ENCODE results near the gene SLC12A4. TPM values are rescaled to one million over a fixed set of nuclear protein-coding genes. Genes with fewer than 3 reads are reported as not detected.
A peak's percentile ranks its signal among the peaks of the same experiment; 100 is the strongest.

SLC12A4 gene
- total RNA-seq, 2 donors from 2014 or later, result 32.6 to 89.1 TPM

DNA sequence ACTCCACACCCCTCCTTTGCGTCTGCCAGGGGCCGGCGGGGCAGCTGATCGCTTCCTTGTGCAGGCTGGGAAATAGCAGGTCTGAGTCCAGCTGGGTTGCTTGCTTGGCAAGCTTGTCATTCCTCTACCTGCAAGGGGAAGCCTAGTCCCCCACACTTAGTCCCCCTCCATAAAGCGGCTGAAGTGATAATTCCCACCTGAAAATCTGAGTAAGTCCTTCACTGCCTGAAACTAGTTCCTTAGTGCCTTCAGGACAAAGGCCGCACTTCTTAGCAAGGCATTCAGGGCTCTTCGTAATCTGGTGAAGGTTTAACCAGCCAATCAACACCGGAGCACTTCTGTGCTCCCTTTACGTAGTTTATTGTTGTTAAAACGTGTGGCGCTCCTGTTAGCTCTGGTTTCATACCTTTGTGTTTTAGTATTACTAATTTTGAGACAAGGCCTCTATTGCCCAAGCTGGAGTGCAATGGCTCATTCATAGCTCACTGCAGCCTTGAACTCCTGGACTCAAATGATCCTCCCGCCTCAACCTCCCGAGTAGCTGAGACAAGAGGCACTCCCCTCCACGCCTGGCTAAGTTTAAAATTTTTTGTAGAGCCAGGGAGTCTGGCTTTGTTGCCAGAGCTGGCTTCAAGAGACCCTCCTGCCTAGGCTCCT, 74.6 kb downstream of the SLC12A4 start:
- no peaks in the 10 kb centered on the region for H3K36me3 ChIP-seq
- H3K4me3 ChIP-seq, result peak overlapping the region; percentile 91 to 96
- no peak for DNase-seq (ENCODE audit: low spot score)
- H3K27me3 ChIP-seq (replicated peaks; ENCODE audit: insufficient read depth), result no peaks in the 10 kb centered on the region
- H3K9me3 ChIP-seq, result no peaks in the 10 kb centered on the region
- no peak for TF ChIP-seq POLR2A (IDR thresholded peaks at IDR 0.05)
- H3K4me1 ChIP-seq (replicated peaks), result peaks cover 6% of the 10 kb centered on the region
- 13% methylated on average over 14 of the region's 14 CpGs for WGBS
- intact Hi-C loops (cut with DNase I), result no loop called here
- H3K27ac ChIP-seq, result peak overlapping the region; percentile 94 to 95

Small RNA genes lying within 50 kb of the gene (small RNA-seq; reads per million reads assigned to genes)
- gene RNU6-359P, result 0 reads per million in 2 donors

Other genes with a start within 250 kb of the SLC12A4 start
- 10 to 100 TPM; 16.0 to 27.4 TPM for gene GFOD2, start 249.3 kb downstream of the SLC12A4 start, total RNA-seq
- 10 to 100 TPM; 11.1 to 22.8 TPM for gene RANBP10, start 162.1 kb downstream of the SLC12A4 start, total RNA-seq
- gene TSNAXIP1, start 161.7 kb downstream of the SLC12A4 start, total RNA-seq, result 1 to 10 TPM; 2.1 to 8.0 TPM
- 10 to 100 TPM; 60.2 to 78.6 TPM for gene THAP11, start 126.3 kb downstream of the SLC12A4 start, total RNA-seq
- gene NUTF2, start 121.7 kb downstream of the SLC12A4 start, total RNA-seq, result 100 to 1,000 TPM in 1 of 2 donors, 10 to 100 TPM in 1; 61.5 to 234 TPM
- gene CENPT, start 120.9 kb downstream of the SLC12A4 start, total RNA-seq, result 10 to 100 TPM; 28.1 to 69.2 TPM
- gene EDC4, start 95.6 kb downstream of the SLC12A4 start, total RNA-seq, result 10 to 100 TPM; 47.3 to 76.5 TPM
- 1 to 10 TPM; 4.0 to 4.4 TPM for gene NRN1L, start 83.8 kb downstream of the SLC12A4 start, total RNA-seq
- 10 to 100 TPM; 16.7 to 53.2 TPM for gene PSKH1, start 75.4 kb downstream of the SLC12A4 start, total RNA-seq
- gene CTRL, start 36.8 kb downstream of the SLC12A4 start, total RNA-seq, result under 1 TPM in 1 of 2 donors, not detected in 1; 0.85 TPM
- gene PSMB10, start 31.8 kb downstream of the SLC12A4 start, total RNA-seq, result 10 to 100 TPM; 29.9 to 42.5 TPM
- 10 to 100 TPM in 1 of 2 donors, 1 to 10 TPM in 1; 6.9 to 17.4 TPM for gene LCAT, start 24.5 kb downstream of the SLC12A4 start, total RNA-seq
- 10 to 100 TPM in 1 of 2 donors, not detected in 1; 49.9 TPM for gene DPEP3, start 11.9 kb upstream of the SLC12A4 start, total RNA-seq
- gene DPEP2, start 30.8 kb upstream of the SLC12A4 start, total RNA-seq, result 1 to 10 TPM in 1 of 2 donors, under 1 TPM in 1; 0.41 to 2.4 TPM
- gene DPEP2NB, start 47.3 kb upstream of the SLC12A4 start, total RNA-seq, result under 1 TPM in 1 of 2 donors, not detected in 1; 0.62 TPM
- 10 to 100 TPM in 1 of 2 donors, 1 to 10 TPM in 1; 7.1 to 16.5 TPM for gene DDX28, start 54.6 kb upstream of the SLC12A4 start, total RNA-seq
- gene DUS2, start 54.6 kb upstream of the SLC12A4 start, total RNA-seq, result 10 to 100 TPM in 1 of 2 donors, 1 to 10 TPM in 1; 7.2 to 14.5 TPM
- gene NFATC3, start 116.7 kb upstream of the SLC12A4 start, total RNA-seq, result 10 to 100 TPM; 36.6 to 84.1 TPM